Naive thymus-derived CD4-positive, alpha-beta T cell (primary cell): Measurements from ENCODE around the gene MAN1C1. TPM values are rescaled to one million over a fixed set of nuclear protein-coding genes. Genes with fewer than 3 reads are reported as not detected.

Experiments used
- ATAC-seq: fragments of 150-1000 bp; cut with Tn5 transposase; 2 replicates; pipeline ENCODE4 v1.10.0; 2021; ENCODE audit warnings: mild to moderate bottlenecking, moderate library complexity
- CTCF ChIA-PET: fragments of 350-600 bp; sonication (Branson Sonifier 250); formaldehyde crosslinking; loops from one replicate; lab custom pipeline; 2021; ENCODE audit warnings: antibody characterized with exemption; lab: Charles Lee
- POLR2A ChIA-PET: fragments of 350-600 bp; sonication (Branson Sonifier 250); formaldehyde crosslinking; loops from one replicate; lab custom pipeline; 2021; ENCODE audit warnings: antibody characterized with exemption, inconsistent platforms; lab: Charles Lee
- DNase-seq, 9 donors: peaks; one replicate each; pipeline versions ENCODE4 v3.0.0 to v3.0.0-alpha.2; 2020 to 2022; ENCODE audit warnings: mixed read lengths in 1 of 9
- H3K27ac ChIP-seq: one replicate; pipeline ENCODE4 v1.7.0; 2013; ENCODE audit warnings: mild to moderate bottlenecking, low read depth, low read length, moderate library complexity
- H3K27me3 ChIP-seq, 2 donors: one replicate each; pipeline ENCODE4 v1.7.0; 2013; ENCODE audit warnings: low read length in 2 of 2, mild to moderate bottlenecking in 2 of 2, moderate library complexity in 2 of 2; ENCODE audit not compliant: control insufficient read depth in 2 of 2, insufficient read depth in 2 of 2
- H3K36me3 ChIP-seq, 3 experiments: 1 replicate in 2 of 3; 2 replicates in 1 of 3; pipeline ENCODE4 v1.7.0; 2013; ENCODE audit warnings: low read length in 3 of 3, mild to moderate bottlenecking in 3 of 3, moderate library complexity in 1 of 3; ENCODE audit not compliant: insufficient read depth in 3 of 3, control insufficient read depth in 2 of 3
- H3K4me1 ChIP-seq, 2 donors: one replicate each; pipeline ENCODE4 v1.7.0; 2013; ENCODE audit warnings: low read length in 2 of 2, mild to moderate bottlenecking in 2 of 2, moderate library complexity in 1 of 2; ENCODE audit not compliant: control insufficient read depth in 2 of 2, insufficient read depth in 2 of 2
- H3K4me3 ChIP-seq: 2 replicates; pipeline ENCODE4 v1.7.0; 2013; ENCODE audit warnings: mild to moderate bottlenecking, low read length
- H3K9me3 ChIP-seq, 3 experiments: 1 replicate in 2 of 3; 2 replicates in 1 of 3; pipeline ENCODE4 v1.7.0; 2013; ENCODE audit warnings: low read length in 3 of 3; ENCODE audit not compliant: control insufficient read depth in 2 of 3
- H3K27ac Mint-ChIP-seq, 9 donors: one replicate each; pipeline ENCODE4 v1.8.0; 2020 to 2022; ENCODE audit warnings: mixed read lengths in 9 of 9, mild to moderate bottlenecking in 8 of 9, moderate library complexity in 5 of 9, inconsistent platforms in 2 of 9
- H3K27me3 Mint-ChIP-seq, 5 donors: one replicate each; pipeline ENCODE4 v1.8.0; 2021 to 2022; ENCODE audit warnings: mixed read lengths in 5 of 5, mild to moderate bottlenecking in 1 of 5
- H3K36me3 Mint-ChIP-seq, 5 donors: one replicate each; pipeline ENCODE4 v1.8.0; 2020 to 2022; ENCODE audit warnings: mixed read lengths in 5 of 5, mild to moderate bottlenecking in 3 of 5, inconsistent platforms in 1 of 5
- H3K4me1 Mint-ChIP-seq, 7 donors: one replicate each; pipeline ENCODE4 v1.8.0; 2020 to 2022; ENCODE audit warnings: mixed read lengths in 7 of 7, mild to moderate bottlenecking in 3 of 7, inconsistent platforms in 1 of 7
- H3K4me3 Mint-ChIP-seq, 10 donors: one replicate each; pipeline ENCODE4 v1.8.0; 2020 to 2022; ENCODE audit warnings: mild to moderate bottlenecking in 10 of 10, mixed read lengths in 10 of 10, moderate library complexity in 6 of 10, inconsistent platforms in 2 of 10
- H3K9me3 Mint-ChIP-seq, 11 donors: one replicate each; pipeline ENCODE4 v1.8.0; 2020 to 2022; ENCODE audit warnings: mixed read lengths in 11 of 11, mild to moderate bottlenecking in 4 of 11, inconsistent platforms in 1 of 11, moderate library complexity in 1 of 11
- intact Hi-C, 2 donors: fragments of 100-400 bp; cut with micrococcal nuclease; formaldehyde crosslinking; loops; one replicate each; pipeline ENCODE4 v1.15.1; 2023
- polyA plus RNA-seq, 2 donors: library from polyadenylated mRNA; unstranded; fragments of 300-500 nt; fragmentation: Illumina TruSeq; gene quantifications; one replicate each; pipeline ENCODE4 v1.2.3, GENCODE V29; 2021
- total RNA-seq, 6 experiments: library from RNA in 5 of 6; stranded (reverse) in 5 of 6; gene quantifications; 1 replicate in 5 of 6; 2 replicates in 1 of 6; pipeline ENCODE4 v1.2.3 and lab custom pipeline; 2021 to 2026

MAN1C1 gene
- total and polyA plus RNA-seq, 7 experiments from 2014 or later, result 16.0 to 85.5 (median 61.0) TPM

- Mint-ChIP-seq H3K36me3 (peaks cover 0 to 12% (median 6%) of the 10 kb centered on the region in 5 donors), H3K27ac (peak overlapping the region; percentile 62 to 94 (median 91)), H3K9me3 (no peaks in the 10 kb centered on the region), H3K27me3 (peaks cover 0 to 40% (median 0%) of the 10 kb centered on the region in 5 donors), H3K4me1 (peaks cover 30 to 86% (median 68%) of the 10 kb centered on the region in 7 donors), H3K4me3 (peak overlapping the region in 7 of 10 donors; percentile 15 to 56 (median 50))
- Histone ChIP-seq H3K4me1 (peaks cover 15 to 49% of the 10 kb centered on the region in 2 donors), H3K27ac (peak overlapping the region; percentile 56), H3K9me3 (no peaks in the 10 kb centered on the region), H3K36me3 (peaks cover 0 to 22% (median 0%) of the 10 kb centered on the region in 3 experiments), H3K4me3 (no peak overlapping the region), H3K27me3 (no peaks in the 10 kb centered on the region)
- ATAC-seq (peak; percentile 92), DNase-seq (peak in 7 of 9 donors; percentile 28 to 68 (median 60))
- intact Hi-C loops, result loop anchor here in 1 of 2 donors (1.0 to 2.0 kb wide), 2 partner anchors 8 to 71 kb away; no protein-coding TSS in a partner anchor
- CTCF ChIA-PET, result no interaction called here
- POLR2A ChIA-PET, result interaction anchor here (0.5 to 2.1 kb wide), 10 partner anchors 15 to 155 kb away, joined by 3 to 6 read pairs (median 3); no protein-coding TSS in a partner anchor
These were observed 87.7 kb downstream of the MAN1C1 start for GRCh38 chr1:25704267-25704691.

DNA sequence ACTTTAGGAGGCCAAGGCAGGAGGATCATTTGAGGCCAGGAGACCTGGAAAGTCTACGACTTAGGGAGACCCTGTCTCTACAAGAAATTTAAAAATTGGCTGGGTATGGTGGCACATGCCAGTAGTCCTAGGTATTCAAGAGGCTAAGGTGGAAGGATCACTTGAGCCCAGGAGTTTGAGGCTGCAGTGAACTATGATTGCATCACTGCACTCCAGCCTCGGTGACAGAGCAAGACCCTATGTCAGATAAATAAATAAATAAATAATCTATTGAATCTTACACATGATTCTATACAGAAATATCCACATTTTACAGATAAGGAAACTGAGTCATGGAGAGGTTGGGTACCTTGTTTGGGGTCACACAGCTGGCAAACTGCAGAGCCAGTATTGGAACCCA, 89.1 kb downstream of the MAN1C1 start:
- H3K4me1 ChIP-seq, result peaks cover 15 to 47% of the 10 kb centered on the region in 2 donors
- POLR2A ChIA-PET, result interaction anchor here (0.8 kb wide), 1 partner anchor 11 kb away, joined by 3 read pairs; no protein-coding TSS in a partner anchor
- intact Hi-C loops, result loop anchor here in 1 of 2 donors (2.0 kb wide), 1 partner anchor 69 kb away; no protein-coding TSS in a partner anchor

GRCh38 chr1:25706146-25707089, 89.8 kb downstream of the MAN1C1 start:
- peaks cover 0 to 8% (median 0%) of the 10 kb centered on the region in 3 experiments for H3K36me3 ChIP-seq
- Mint-ChIP-seq H3K27ac (peak overlapping the region in 7 of 9 donors; percentile 62 to 88 (median 78)), H3K9me3 (no peaks in the 10 kb centered on the region), H3K4me1 (peaks cover 39 to 91% (median 76%) of the 10 kb centered on the region in 7 donors), H3K27me3 (peaks cover 0 to 30% (median 0%) of the 10 kb centered on the region in 5 donors), H3K36me3 (peaks cover 0 to 11% (median 6%) of the 10 kb centered on the region in 5 donors), H3K4me3 (peak overlapping the region in 1 of 10 donors; percentile 18)
- DNase-seq, result no peak
- H3K9me3 ChIP-seq, result no peaks in the 10 kb centered on the region
- no peak overlapping the region for H3K27ac ChIP-seq
- intact Hi-C loops, result no loop called here
- ATAC-seq, result no peak
- ChIA-PET CTCF (interaction anchor here (0.6 to 1.2 kb wide), 2 partner anchors 24 to 52 kb away, joined by 3 read pairs; no protein-coding TSS in a partner anchor), POLR2A (interaction anchor here (0.8 to 1.5 kb wide), 2 partner anchors 11 to 22 kb away, joined by 3 read pairs; no protein-coding TSS in a partner anchor)
- H3K27me3 ChIP-seq, result no peaks in the 10 kb centered on the region
- peaks cover 15 to 54% of the 10 kb centered on the region in 2 donors for H3K4me1 ChIP-seq
- H3K4me3 ChIP-seq, result no peak overlapping the region

More for the DNA sequence above, 89.1 kb downstream of the MAN1C1 start:
- Mint-ChIP-seq H3K4me3 (no peak overlapping the region), H3K36me3 (peaks cover 0 to 11% (median 6%) of the 10 kb centered on the region in 5 donors), H3K9me3 (no peaks in the 10 kb centered on the region), H3K27ac (peak overlapping the region in 6 of 9 donors; percentile 10 to 91 (median 83)), H3K27me3 (peaks cover 0 to 30% (median 0%) of the 10 kb centered on the region in 5 donors), H3K4me1 (peaks cover 33 to 86% (median 71%) of the 10 kb centered on the region in 7 donors)
- no peaks in the 10 kb centered on the region for H3K27me3 ChIP-seq
- no peaks in the 10 kb centered on the region for H3K9me3 ChIP-seq
- ATAC-seq, result no peak
- no peak overlapping the region for H3K4me3 ChIP-seq
- DNase-seq, result no peak
- peaks cover 0 to 15% (median 0%) of the 10 kb centered on the region in 3 experiments for H3K36me3 ChIP-seq
- CTCF ChIA-PET, result interaction anchor here (0.6 to 1.2 kb wide), 2 partner anchors 24 to 53 kb away, joined by 3 read pairs; no protein-coding TSS in a partner anchor
- no peak overlapping the region for H3K27ac ChIP-seq

- POLR2A ChIA-PET, result interaction anchor here (0.7 to 2.2 kb wide), 3 partner anchors 9 to 51 kb away, joined by 3 to 9 read pairs (median 3); no protein-coding TSS in a partner anchor
- no peak for DNase-seq
These were observed 90.9 kb downstream of the MAN1C1 start for GRCh38 chr1:25707280-25708016.

GRCh38 chr1:25710583-25711347, 94.2 kb downstream of the MAN1C1 start:
- Mint-ChIP-seq H3K27me3 (peaks cover 0 to 16% (median 0%) of the 10 kb centered on the region in 5 donors), H3K27ac (peak overlapping the region in 8 of 9 donors; percentile 26 to 90 (median 79)), H3K4me3 (peak overlapping the region in 8 of 10 donors; percentile 33 to 76 (median 74)), H3K36me3 (peaks cover 0 to 12% (median 4%) of the 10 kb centered on the region in 5 donors), H3K9me3 (no peaks in the 10 kb centered on the region), H3K4me1 (peaks cover 33 to 95% (median 81%) of the 10 kb centered on the region in 7 donors)
- Histone ChIP-seq H3K27me3 (no peaks in the 10 kb centered on the region), H3K9me3 (no peaks in the 10 kb centered on the region), H3K27ac (peak overlapping the region; percentile 58), H3K4me1 (peaks cover 8 to 68% of the 10 kb centered on the region in 2 donors), H3K36me3 (peaks cover 0 to 11% (median 0%) of the 10 kb centered on the region in 3 experiments), H3K4me3 (no peak overlapping the region)
- DNase-seq (no peak), ATAC-seq (no peak)
- POLR2A ChIA-PET, result interaction anchor here (0.6 to 1.2 kb wide), 3 partner anchors 46 to 91 kb away, joined by 3 to 4 read pairs (median 4); no protein-coding TSS in a partner anchor
- intact Hi-C loops, result loop anchor here (2.0 to 5.0 kb wide), 2 partner anchors 33 to 34 kb away; no protein-coding TSS in a partner anchor
- CTCF ChIA-PET, result interaction anchor here (0.8 kb wide), 2 partner anchors 29 to 87 kb away, joined by 3 to 4 read pairs; no protein-coding TSS in a partner anchor

More at GRCh38 chr1:25707280-25708016, 90.9 kb downstream of the MAN1C1 start:
- CTCF ChIA-PET, result no interaction called here
- Mint-ChIP-seq H3K36me3 (peaks cover 0 to 11% (median 6%) of the 10 kb centered on the region in 5 donors), H3K27ac (peak overlapping the region in 8 of 9 donors; percentile 40 to 86 (median 82)), H3K4me3 (peak overlapping the region in 7 of 10 donors; percentile 6 to 58 (median 33)), H3K4me1 (peaks cover 49 to 95% (median 81%) of the 10 kb centered on the region in 7 donors), H3K27me3 (peaks cover 0 to 28% (median 0%) of the 10 kb centered on the region in 5 donors), H3K9me3 (no peaks in the 10 kb centered on the region)
- Histone ChIP-seq H3K27me3 (no peaks in the 10 kb centered on the region), H3K4me3 (no peak overlapping the region), H3K36me3 (peaks cover 0 to 7% (median 0%) of the 10 kb centered on the region in 3 experiments), H3K9me3 (no peaks in the 10 kb centered on the region), H3K27ac (peak overlapping the region; percentile 36), H3K4me1 (peaks cover 23 to 64% of the 10 kb centered on the region in 2 donors)
- ATAC-seq, result no peak
- intact Hi-C loops, result no loop called here
